Measurements from ENCODE around the gene CFD.
A peak's percentile ranks its signal among the peaks of the same experiment; 100 is the strongest.
"Not testable (repeated sequence)": the region's sequence is repeated elsewhere in the genome, so short reads cannot be mapped to it uniquely, and the experiment has no call there.

CFD gene

DNA sequence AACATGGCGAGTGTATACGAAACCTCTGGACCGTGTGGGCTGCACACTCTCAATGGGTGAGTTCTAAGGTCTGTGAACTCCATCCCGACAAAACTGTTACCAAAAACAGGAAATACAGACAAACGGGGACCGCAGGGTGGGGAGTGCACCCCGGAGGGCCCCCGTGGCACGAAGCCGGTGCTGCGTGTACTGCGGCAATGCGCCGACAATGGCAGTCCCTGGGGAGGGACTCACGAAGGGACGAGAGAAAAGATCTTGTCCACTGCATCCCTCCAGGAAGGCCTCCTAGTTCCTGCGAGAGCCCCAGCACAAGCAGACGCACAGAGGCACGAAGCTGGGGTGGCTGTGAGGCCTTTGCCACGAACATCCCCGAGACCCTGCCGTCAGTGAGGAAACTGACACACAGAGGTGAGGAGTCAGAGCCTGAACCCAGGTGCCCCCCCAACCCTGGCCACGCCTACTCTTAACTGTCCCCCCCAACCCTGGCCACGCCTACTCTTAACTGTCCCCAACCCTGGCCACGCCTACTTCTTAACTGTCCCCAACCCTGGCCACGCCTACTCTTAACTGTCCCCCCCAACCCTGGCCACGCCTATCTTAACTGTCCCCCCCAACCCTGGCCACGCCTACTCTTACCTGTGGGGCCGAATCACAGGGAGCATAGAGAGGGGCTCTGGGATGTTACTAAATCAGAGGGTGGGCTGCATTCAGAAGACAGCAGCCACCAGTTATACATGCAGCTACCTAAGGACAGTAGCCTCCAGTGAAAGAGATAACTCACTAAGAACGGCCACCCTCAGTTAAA is 29.3 kb downstream of the CFD start:
- no peak for DNase-seq (ENCODE audit: low read depth)

DNA sequence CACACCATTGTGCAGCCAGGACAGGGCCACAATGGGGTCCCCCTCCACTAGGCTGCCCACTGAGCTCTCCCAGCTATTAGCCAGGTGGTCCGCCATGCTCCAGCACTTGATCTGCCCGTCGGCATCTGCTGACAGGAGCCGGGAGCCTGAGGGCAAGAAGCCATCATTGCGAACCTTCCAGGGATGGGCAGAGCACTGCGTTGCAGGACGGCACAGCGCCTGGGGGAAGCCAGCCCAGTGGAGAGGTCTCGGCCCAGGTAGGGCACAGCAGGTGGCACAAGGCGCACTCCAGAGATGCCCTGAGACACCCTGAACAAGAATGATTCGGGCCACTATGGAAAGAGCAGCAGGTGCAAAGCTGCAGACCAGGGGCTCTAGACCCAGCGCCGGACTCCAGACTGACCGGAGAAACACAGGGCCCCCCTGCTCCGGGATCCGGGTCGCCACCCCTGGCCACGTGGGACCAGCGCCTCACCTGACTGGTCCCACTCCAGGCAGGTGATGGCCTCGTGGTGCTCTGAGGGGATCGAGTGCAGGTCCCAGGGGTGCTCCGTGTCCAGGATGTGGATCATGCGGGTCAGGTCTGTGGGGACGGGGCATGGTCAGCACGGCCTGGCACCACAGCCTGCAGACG is 30.3 kb downstream of the CFD start:
- no peak for DNase-seq (ENCODE audit: low read depth)

DNA sequence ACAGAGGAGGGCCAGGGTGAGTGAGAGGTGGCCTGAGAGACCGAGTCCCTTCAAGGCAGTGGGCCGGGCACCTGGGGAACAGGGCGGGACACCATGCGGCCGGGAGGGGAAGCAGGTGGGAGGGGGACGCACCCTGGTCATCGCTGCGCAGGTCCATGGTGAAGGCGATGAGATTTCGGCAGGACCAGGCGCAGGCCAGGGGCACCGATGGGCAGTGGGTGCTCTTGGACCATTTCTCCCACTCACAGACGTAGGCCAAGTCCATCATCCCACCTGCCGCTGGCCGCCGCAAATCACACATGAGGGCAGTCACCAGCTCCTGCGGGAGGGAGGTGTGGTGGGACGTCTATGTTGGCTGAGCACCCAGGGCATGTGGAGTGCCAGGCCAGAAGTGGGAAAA is 31.4 kb downstream of the CFD start:
- DNase-seq (ENCODE audit: low read depth): no peak

DNA sequence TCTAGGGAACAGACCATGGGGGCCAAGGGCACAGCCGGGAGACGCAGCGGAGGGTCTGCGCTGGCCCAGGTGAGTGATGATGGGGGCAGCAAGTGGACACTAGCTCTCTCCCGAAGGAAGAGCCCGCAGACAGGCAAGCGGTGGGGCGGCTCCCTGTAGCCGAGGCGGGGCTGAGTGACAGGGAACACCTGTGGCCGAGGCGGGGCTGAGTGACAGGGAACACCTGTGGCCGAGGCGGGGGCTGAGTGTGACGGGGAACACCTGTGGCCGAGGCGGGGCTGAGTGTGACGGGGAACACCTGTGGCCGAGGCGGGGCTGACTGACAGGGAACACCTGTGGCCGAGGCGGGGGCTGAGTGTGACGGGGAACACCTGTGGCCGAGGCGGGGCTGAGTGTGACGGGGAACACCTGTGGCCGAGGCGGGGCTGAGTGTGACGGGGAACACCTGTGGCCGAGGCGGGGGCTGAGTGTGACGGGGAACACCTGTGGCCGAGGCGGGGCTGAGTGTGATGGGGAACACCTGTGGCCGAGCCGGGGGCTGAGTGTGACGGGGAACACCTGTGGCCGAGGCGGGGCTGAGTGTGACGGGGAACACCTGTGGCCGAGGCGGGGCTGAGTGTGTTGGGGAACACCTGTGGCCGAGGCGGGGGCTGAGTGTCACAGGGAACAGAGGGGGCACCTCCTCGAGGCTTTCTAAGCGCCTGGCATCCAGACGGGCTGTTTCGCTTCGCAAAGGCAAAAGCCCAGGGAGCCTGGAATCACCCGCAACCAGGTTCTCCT is 32.1 kb downstream of the CFD start:
- not testable (repeated sequence) for DNase-seq (ENCODE audit: low read depth)

DNA sequence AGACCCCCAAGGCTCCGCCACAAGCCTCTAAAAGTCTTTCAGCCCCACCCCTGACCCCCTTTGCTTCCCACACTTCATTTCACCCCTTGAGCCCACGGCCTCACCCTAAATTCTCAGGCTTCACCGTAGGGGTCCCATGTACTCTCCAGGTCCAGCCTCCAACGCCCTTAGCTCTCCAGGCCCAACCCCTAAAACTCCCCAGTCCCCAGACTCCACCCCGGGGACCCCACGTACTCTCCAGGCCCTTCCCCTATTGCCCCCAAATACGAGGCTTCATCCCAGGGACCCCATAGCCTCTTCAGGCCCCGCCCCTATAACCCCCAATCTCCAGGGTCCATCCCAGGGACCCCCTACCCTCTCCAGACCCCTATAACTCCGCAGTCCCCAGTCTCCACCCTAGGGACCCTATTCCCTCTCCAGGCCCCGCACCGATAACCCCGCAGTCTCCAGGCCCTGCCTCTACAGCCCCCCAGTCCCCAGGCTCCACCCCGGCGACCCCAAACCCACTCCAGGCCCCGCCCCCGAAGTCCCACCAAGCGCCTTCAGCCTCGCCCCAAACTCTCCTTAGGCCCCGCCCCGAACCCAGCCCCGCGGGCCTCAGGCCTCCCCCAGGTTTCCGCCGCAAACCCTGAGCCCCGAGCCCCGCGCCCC is 32.9 kb downstream of the CFD start:
- DNase-seq (ENCODE audit: low read depth): no peak

DNA sequence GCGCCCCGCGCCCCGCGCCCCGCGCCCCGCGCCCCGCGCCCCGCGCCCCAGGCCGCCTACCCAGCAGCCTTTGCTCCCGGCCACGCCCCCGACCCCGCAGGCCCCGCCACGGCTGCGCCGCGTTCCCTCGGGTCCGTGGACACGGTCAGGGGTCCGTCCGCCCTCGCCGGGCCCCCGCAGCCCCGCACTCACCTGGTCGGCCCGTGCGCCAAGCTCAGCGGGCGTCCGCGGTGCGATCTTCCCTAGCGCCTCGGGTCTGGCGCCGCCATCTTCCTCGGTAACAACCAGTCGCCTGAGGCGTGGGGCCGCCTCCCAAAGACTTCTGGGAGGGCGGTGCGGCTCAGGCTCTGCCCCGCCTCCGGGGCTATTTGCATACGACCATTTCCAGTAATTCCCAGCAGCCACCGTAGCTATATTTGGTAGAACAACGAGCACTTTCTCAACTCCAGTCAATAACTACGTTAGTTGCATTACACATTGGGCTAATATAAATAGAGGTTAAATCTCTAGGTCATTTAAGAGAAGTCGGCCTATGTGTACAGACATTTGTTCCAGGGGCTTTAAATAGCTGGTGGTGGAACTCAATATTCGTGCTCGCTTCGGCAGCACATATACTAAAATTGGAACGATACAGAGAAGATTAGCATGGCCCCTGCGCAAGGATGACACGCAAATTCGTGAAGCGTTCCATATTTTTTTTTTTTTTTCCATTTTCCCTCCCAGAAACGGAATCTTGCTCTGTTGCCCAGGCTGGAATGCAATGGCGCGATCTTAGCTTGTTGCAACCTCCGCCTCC is 33.6 kb downstream of the CFD start, which contains the start of the genes MED16 and RNU6-9:
TSS of gene MED16 (minus strand) at position 294 of the 796 bp plus-strand sequence. CDS start 2,056 bp downstream, outside the sequence.
TSS of gene RNU6-9 (plus strand) at position 591 of the 796 bp plus-strand sequence.
- DNase-seq (ENCODE audit: low read depth): peak; percentile 81

DNA sequence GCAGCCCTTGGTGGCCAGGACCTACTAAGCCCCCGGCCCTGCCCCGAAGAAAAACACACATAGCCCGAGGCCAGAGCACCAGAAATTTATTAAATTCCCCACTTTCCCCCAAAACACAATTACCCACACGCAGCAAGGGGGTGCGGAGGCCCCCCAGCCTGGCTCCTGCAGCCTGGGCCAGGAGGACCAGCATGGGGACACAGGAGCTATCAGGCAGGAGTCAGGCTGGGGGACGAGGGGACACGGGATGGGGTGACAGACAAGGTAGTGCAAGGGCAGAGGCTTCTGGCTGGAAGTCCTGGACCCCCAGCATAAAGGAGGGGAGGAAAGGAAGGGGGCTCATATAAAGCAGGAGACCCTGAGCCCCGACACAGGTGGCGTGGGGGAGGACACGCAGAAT is 37.0 kb downstream of the CFD start:
- DNase-seq (ENCODE audit: low read depth): no peak

DNA sequence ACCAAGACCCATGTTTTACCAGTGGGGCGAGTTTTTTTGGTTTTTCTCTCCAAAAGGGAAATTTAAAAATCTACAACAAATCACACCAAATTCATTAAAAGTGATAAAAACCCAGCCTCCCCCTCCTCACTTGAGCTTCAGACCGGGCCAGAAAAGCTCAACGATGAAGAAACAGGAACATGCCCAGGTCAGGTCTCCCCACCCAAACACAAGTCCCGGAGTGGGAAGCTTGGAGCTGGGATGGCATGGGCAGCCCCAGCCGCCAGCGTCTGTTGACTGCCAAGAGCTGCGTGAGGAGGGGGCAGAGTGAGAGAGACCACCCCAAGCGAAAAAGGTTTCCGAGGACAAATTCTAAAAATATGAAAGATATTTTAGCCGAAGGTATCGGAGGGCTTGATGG is 37.5 kb downstream of the CFD start:
- DNase-seq (ENCODE audit: low read depth): no peak

DNA sequence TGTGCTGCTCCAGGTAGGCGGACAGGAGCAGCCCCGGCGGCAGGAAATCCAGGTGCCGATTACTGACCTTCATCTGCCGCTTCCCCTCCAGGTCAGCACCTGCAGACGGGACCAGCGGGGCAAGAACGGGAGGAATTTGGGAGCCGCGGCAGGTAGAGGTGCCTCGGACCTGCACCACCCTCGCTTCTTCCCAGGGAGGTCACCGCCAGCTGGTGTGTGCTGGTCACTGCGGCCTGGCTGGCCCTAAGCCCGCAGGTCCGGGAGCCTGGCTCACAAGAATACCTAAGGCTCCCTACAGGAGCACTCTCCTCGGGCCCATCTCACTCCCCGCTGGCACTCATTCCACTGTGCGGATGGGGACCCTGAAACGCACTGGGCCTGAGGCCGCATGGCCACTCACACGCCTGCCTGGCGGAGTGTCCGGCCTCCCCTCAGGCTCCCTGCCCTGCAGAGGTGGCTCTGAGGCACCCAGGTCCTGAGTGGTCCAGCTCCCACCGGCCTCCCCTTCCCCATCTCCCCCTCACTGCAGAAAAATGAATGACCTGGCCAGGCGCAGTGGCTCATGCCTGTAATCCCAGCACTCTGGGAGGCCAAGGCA is 38.1 kb downstream of the CFD start:
- DNase-seq (ENCODE audit: low read depth): no peak

DNA sequence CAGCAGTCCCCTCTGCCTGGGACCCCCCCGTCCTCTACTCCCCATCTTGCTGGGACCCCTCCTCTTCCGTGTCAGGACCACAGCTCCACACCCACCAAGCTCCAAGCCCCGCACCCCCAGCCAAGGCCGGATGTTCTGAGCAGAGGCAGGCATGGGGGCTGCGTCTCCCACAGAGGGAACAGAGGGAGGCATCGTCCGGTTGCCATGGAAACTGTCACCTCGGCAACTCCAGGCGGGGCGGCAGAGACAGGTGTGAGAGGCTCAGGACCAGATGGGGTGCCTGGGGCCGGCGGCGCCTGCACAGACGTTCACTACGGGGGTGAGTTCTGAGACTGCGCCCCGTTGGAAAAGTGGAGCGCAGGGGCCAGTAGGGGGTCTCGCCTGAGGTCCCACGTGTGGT is 39.2 kb downstream of the CFD start:
- DNase-seq (ENCODE audit: low read depth): no peak

DNA sequence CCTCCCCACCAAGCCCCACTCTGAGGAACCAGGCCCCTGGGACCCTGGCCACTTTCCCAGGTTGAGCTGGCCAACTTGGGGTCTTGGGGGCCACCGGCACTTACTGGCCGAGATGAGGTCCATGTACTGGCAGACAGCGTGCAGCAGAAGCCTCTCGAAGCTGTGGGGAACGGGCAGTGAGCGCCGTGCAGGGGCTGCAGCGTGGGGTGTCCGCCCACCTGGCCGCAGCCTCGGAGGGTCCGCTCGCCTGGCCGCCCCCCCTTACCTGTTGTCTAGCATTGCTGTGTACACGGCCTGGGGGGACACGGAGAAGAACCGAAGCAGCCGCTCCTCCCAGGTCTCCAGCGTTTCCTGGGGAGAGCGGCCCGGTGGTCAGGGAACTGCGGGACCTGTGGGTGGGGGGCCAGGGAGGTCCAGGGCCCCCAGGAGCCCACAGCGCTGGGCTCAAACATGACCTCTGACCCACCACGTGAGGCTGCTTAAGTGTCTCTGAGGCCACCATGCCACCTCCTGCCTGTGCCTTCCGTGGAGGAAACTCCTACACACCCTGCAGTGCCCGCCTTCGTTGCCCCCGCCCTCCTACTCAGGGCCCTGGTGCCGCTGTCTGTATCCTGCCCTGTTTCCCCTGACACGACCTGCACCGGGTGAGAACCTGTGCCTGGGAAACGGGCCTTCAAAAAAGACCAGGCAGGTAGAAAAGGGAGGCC is 40.0 kb downstream of the CFD start:
- no peak for DNase-seq (ENCODE audit: low read depth)

DNA sequence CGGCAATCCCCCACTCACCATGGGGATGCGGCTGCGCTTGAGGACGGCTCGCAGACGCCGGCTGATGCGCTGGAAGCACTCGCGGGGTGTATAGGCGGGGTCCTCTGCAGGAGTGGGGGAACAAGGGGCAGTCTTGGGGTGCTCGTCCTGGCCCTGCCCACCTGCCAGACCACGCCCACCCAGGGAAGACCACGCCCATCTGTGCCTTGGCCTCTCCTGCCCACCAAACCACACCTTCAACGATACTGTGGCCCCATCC is 40.5 kb downstream of the CFD start:
- DNase-seq (ENCODE audit: low read depth): no peak

DNA sequence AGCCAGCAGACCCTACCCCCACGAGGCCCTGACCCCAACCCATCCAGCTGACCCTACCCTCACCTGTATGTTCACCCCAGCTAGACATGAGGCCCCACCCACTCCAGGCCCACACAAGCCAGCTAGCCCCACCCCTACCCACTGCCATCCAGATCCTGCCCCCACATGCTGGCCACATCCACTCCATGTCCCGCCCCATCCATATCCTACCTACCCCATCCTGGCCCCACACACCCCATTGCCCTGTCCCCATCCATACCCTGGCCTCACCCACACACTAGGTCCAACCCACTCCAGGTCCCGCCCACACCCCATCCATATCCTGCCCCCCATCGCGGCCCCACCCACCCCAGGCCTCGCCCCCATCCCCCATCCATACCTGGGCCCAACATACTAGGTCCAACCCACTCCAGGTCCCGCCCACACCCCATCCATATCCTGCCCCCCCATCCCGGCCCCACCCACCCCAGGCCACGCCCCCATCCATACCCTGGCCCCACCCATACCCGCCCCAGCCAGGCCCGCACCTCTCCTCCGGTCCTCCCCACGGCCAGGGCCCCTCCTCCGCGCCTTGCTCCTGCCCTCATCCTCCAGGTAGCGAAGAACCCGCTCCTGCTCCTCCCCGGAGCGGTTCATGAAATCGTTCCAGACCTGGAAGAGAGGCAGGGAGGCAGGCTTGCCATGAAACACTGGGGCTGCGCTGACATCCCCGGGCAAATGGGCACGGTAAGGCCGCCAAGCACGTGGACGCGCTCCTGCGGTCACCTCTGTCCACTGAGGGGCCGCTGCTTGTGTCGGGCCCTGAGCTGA is 41.0 kb downstream of the CFD start:
- no peak for DNase-seq (ENCODE audit: low read depth)

DNA sequence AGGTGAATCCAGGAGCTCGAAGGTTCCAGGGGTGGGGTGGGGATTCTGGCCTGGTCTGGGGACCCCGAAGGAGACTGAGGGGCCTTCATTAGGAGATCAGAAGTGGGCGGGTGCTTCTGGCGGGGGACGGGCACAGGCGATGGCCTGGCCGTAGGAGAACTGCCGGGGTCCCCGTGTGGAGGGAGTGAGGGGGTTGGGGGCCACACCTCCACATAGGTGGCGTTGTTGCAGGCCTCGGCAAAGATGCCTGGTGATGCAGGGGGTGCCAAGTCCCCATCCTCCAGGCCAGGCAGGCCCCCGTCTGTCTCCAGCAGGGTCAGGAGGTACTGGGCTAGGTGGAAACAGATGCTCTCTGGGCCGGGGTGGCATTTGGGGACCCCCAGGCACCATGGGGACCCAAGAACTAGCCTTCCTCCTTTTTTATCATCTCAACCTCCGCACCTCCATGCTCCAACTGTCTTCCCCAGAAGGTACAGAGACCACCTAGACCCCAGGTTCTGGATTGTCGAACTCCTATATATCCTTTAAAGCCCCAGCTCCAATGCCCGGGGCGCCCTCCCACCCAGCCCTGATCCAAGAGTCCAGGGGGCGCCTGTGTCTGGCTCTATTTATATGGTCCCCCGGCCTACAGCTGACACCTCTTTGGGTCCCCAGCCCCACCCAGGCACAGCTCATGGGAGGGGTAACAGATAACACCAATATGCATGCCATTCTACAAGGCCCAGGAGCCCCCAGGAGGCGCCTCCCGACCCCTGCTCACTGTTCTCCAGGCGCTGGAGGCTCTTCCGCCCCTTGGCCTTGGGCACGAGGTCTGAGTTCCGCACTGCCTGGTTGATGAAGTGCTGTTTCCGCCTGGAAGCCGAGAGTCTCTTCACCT is 42.0 kb downstream of the CFD start:
- DNase-seq (ENCODE audit: low read depth): no peak

DNA sequence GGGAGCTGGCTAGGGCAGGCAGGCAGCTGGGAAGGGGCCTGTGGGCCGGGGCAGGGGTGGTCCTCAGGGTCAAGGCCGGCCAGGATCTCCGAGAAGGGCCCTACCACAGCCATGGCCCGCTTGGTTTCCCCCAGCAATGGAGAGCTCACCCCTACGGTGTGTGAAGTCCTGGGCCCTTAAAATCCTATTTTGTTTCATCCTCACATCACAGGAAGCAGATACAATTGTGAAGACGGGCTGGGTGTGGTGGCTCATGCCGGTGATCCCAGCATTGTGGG is 42.6 kb downstream of the CFD start:
- DNase-seq (ENCODE audit: low read depth): no peak

DNA sequence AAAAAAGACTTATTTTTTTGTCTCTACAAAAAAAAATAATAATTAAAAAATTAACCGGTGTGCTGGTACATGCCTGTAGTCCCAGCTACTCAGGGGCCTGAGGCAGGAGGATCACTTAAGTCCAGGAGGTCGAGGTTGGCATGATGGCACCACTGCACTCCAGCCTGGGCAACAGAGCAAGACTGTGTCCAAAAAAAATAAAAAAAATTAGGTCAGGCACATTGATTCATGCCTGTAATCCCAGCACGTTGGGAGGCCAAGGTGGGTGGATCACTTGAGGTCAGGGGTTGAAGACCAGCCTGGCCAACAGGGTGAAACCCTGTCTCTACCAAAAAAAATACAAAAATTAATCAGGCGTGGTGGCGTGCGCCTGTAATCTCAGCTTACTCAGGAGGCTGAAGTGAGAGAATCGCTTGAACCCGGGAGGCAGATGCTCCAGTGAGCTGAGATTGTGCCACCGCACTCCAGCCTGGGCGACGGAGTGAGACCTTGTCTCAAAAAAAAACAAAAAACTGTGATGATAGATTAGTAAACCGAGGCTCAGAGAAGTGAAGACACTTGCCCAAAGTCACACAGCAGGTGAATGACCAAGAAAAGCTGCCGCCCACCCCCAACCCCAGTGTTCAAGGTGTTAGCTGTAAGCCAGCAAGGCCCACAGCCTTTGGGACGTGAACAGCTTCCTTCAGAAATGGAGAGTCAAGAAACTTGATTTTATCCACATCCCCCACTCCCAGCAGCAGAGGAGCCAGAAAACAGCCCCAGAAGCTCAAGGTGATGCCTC is 43.2 kb downstream of the CFD start:
- no peak for DNase-seq (ENCODE audit: low read depth)

DNA sequence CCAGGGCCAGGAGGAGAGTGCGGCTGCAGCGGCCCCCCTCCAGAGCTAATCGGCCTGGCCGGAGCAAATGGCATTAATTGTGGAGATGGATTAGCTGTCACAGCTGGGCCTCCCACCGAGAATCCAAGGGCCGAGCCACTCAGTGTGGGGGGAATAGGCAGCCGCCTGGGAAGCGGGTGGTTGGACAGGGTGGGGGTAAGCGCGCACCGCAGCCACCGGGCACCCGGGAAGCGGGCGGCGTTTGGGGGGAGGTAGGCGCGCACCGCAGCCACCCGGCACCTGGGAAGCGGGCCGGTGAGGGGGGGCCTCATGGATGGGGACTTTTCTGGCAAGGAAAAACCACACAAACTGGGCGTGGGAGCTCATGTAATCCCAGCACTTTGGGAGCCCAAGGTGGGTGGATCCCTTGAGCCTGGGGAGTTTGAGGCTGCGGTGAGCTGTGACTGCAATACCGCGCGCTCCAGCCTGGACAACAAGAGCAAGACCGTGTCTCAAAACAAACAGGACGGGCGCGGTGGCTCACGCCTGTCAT is 43.9 kb downstream of the CFD start:
- no peak for DNase-seq (ENCODE audit: low read depth)

DNA sequence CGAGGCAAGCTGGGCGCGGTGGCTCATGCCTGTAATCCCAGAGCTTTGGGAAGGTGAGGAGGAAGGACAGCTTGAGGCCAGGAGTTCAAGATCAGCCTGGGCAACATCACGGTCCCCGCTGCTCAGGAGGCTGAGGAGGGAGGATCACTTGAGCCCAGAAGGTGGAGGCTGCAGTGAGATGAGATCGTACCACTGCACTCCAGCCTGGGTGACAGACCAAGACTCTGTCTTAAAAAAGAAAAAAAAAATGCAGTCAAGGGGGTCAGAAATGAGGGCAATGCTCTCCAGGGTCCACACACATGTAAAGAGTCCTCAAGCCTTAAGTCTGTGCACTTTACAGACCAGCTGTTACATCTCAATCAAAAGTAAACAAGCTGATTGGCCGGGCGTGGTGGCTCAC is 45.1 kb downstream of the CFD start:
- DNase-seq (ENCODE audit: low read depth): no peak
